ENCODE measurements around the gene TESK2. TPM values are rescaled to one million over a fixed set of nuclear protein-coding genes. Genes with fewer than 3 reads are reported as not detected.
A peak's percentile ranks its signal among the peaks of the same experiment; 100 is the strongest.

Gene TESK2
- total RNA-seq, 1 experiment from 2014 or later: 1.4 TPM

GRCh38 chr1:45510972-45511527, 20.1 kb upstream of the TESK2 start:
- no peaks in the 10 kb centered on the region for H3K9me3 Mint-ChIP-seq (ENCODE audit: unreplicated experiment)
- no peaks in the 10 kb centered on the region for H3K27me3 Mint-ChIP-seq (ENCODE audit: insufficient read depth, unreplicated experiment)
- peaks cover 73% of the 10 kb centered on the region for H3K36me3 Mint-ChIP-seq (ENCODE audit: insufficient read depth, unreplicated experiment)
- H3K27ac Mint-ChIP-seq (ENCODE audit: low read depth, unreplicated experiment): no peak overlapping the region
- no TSS peak for BruUV-seq (replicated peaks)
- intact Hi-C loops (cut with micrococcal nuclease): loop anchor here (10.0 kb wide), 1 partner anchor 174 kb away; the partner anchor contains the start of genes GPBP1L1 and TMEM69
- no peak for DNase-seq (ENCODE audit: unreplicated experiment)
- no peaks in the 10 kb centered on the region for H3K4me1 Mint-ChIP-seq (ENCODE audit: insufficient read depth, unreplicated experiment)
- H3K4me3 Mint-ChIP-seq (ENCODE audit: unreplicated experiment): no peak overlapping the region
- CTCF ChIA-PET: interaction anchor here (0.6 to 4.2 kb wide), 11 partner anchors 9 to 664 kb away, joined by 3 to 97 read pairs (median 4); partner anchors contain the start of genes CCDC163 and MMACHC
- POLR2A ChIA-PET: interaction anchor here (0.8 to 4.5 kb wide), 7 partner anchors 8 to 59 kb away, joined by 3 to 36 read pairs (median 5); partner anchors contain the start of gene PRDX1
- TF ChIP-seq CTCF (IDR thresholded peaks at IDR 0.05; ENCODE audit: unreplicated experiment): no peak

- H3K27ac Mint-ChIP-seq (ENCODE audit: low read depth, unreplicated experiment): no peak overlapping the region
- BruUV-seq (replicated peaks): TSS peak; percentile 23
- no peaks in the 10 kb centered on the region for H3K4me1 Mint-ChIP-seq (ENCODE audit: insufficient read depth, unreplicated experiment)
- no peaks in the 10 kb centered on the region for H3K9me3 Mint-ChIP-seq (ENCODE audit: unreplicated experiment)
- DNase-seq (ENCODE audit: unreplicated experiment): no peak
- no peak for TF ChIP-seq CTCF (IDR thresholded peaks at IDR 0.05; ENCODE audit: unreplicated experiment)
- ChIA-PET POLR2A (interaction anchor here (1.0 to 4.5 kb wide), 5 partner anchors 9 to 60 kb away, joined by 4 to 36 read pairs (median 6); partner anchors contain the start of gene PRDX1), CTCF (interaction anchor here (0.6 to 4.2 kb wide), 8 partner anchors 17 to 779 kb away, joined by 3 to 97 read pairs (median 3); no protein-coding TSS in a partner anchor)
- H3K36me3 Mint-ChIP-seq (ENCODE audit: insufficient read depth, unreplicated experiment): peaks cover 65% of the 10 kb centered on the region
- H3K27me3 Mint-ChIP-seq (ENCODE audit: insufficient read depth, unreplicated experiment): no peaks in the 10 kb centered on the region
- no peak overlapping the region for H3K4me3 Mint-ChIP-seq (ENCODE audit: unreplicated experiment)
- intact Hi-C loops (cut with micrococcal nuclease): loop anchor here (10.0 kb wide), 1 partner anchor 174 kb away; the partner anchor contains the start of genes GPBP1L1 and TMEM69
Measured at GRCh38 chr1:45510036-45510971, 19.3 kb upstream of the TESK2 start.

- Mint-ChIP-seq H3K4me3 (ENCODE audit: unreplicated experiment) (no peak overlapping the region), H3K27ac (ENCODE audit: low read depth, unreplicated experiment) (peak overlapping the region; percentile 2), H3K36me3 (ENCODE audit: insufficient read depth, unreplicated experiment) (peaks cover 55% of the 10 kb centered on the region), H3K9me3 (ENCODE audit: unreplicated experiment) (no peaks in the 10 kb centered on the region), H3K4me1 (ENCODE audit: insufficient read depth, unreplicated experiment) (no peaks in the 10 kb centered on the region), H3K27me3 (ENCODE audit: insufficient read depth, unreplicated experiment) (no peaks in the 10 kb centered on the region)
- ChIA-PET POLR2A (interaction anchor here (0.9 to 3.4 kb wide), 8 partner anchors 8 to 523 kb away, joined by 3 to 20 read pairs (median 4); partner anchors contain the start of genes AKR1A1, CCDC163, EIF2B3 and MMACHC), CTCF (interaction anchor here (0.6 to 1.7 kb wide), 5 partner anchors 9 to 158 kb away, joined by 3 to 10 read pairs (median 4); no protein-coding TSS in a partner anchor)
- DNase-seq (ENCODE audit: unreplicated experiment): no peak
- TF ChIP-seq CTCF (IDR thresholded peaks at IDR 0.05; ENCODE audit: unreplicated experiment): no peak
- no TSS peak for BruUV-seq (replicated peaks)
- intact Hi-C loops (cut with micrococcal nuclease): no loop called here
Measured at GRCh38 chr1:45508295-45509151, 17.6 kb upstream of the TESK2 start.
